ACC112 (cell line): ENCODE data around the gene MUSK.
A peak's percentile ranks its signal among the peaks of the same experiment; 100 is the strongest.
"Not testable (repeated sequence)": the region's sequence is repeated elsewhere in the genome, so short reads cannot be mapped to it uniquely, and the experiment has no call there.

Source experiments
- H2AFZ ChIP-seq: fragments of 200-600 bp; sonication (generic); one replicate; pipeline ENCODE4 v1.6.0; 2017; ENCODE audit warnings: antibody characterized with exemption, low read length; ENCODE audit not compliant: unreplicated experiment
- H3K27ac ChIP-seq: fragments of 200-600 bp; sonication (generic); 2 replicates; pipeline ENCODE4 v1.5.1; 2014; ENCODE audit warnings: low read depth, mild to moderate bottlenecking, antibody characterized with exemption, low read length, moderate library complexity
- H3K27me3 ChIP-seq: fragments of 200-600 bp; sonication (generic); 2 replicates; pipeline ENCODE4 v1.6.1; 2014; ENCODE audit warnings: mild to moderate bottlenecking, antibody characterized with exemption, low read length, moderate library complexity, mixed read lengths; ENCODE audit not compliant: insufficient read depth
- H3K36me3 ChIP-seq: fragments of 200-600 bp; sonication (generic); 2 replicates; pipeline ENCODE4 v1.6.1; 2016; ENCODE audit warnings: mild to moderate bottlenecking, antibody characterized with exemption, low read length, moderate library complexity, mixed read lengths; ENCODE audit not compliant: insufficient read depth
- H3K4me1 ChIP-seq: fragments of 200-600 bp; sonication (generic); one replicate; pipeline ENCODE4 v1.6.1; 2016; ENCODE audit warnings: low read length, mixed read lengths; ENCODE audit not compliant: insufficient read depth, unreplicated experiment, control insufficient read depth
- H3K4me3 ChIP-seq: fragments of 200-600 bp; sonication (generic); 2 replicates; pipeline ENCODE4 v1.5.1; 2014; ENCODE audit warnings: mild to moderate bottlenecking, low read depth, low read length
- H3K79me2 ChIP-seq: fragments of 200-600 bp; sonication (generic); one replicate; pipeline ENCODE4 v1.6.0; 2016; ENCODE audit warnings: low read length; ENCODE audit not compliant: control insufficient read depth, unreplicated experiment, insufficient read depth

MUSK gene

GRCh38 chr9:110777196-110777875, 108.7 kb downstream of the MUSK start:
- Histone ChIP-seq H3K36me3 (peaks cover 6% of the 10 kb centered on the region; the same call in 1 of the 2 replicates), H3K4me1 (peaks cover 28% of the 10 kb centered on the region), H3K79me2 (no peaks in the 10 kb centered on the region), H2AFZ (peak overlapping the region; percentile 91), H3K27ac (peak overlapping the region; percentile 46), H3K27me3 (no peaks in the 10 kb centered on the region), H3K4me3 (peak overlapping the region; percentile 12; the same call in 1 of the 2 replicates)

GRCh38 chr9:110777876-110778215, 109.3 kb downstream of the MUSK start:
- peak overlapping the region; percentile 91 for H2AFZ ChIP-seq
- peaks cover 6% of the 10 kb centered on the region; the same call in 1 of the 2 replicates for H3K36me3 ChIP-seq
- H3K27me3 ChIP-seq = no peaks in the 10 kb centered on the region
- H3K4me1 ChIP-seq = peaks cover 28% of the 10 kb centered on the region
- H3K27ac ChIP-seq = peak overlapping the region; percentile 46
- peak overlapping the region; percentile 12; the same call in 1 of the 2 replicates for H3K4me3 ChIP-seq
- no peaks in the 10 kb centered on the region for H3K79me2 ChIP-seq

DNA sequence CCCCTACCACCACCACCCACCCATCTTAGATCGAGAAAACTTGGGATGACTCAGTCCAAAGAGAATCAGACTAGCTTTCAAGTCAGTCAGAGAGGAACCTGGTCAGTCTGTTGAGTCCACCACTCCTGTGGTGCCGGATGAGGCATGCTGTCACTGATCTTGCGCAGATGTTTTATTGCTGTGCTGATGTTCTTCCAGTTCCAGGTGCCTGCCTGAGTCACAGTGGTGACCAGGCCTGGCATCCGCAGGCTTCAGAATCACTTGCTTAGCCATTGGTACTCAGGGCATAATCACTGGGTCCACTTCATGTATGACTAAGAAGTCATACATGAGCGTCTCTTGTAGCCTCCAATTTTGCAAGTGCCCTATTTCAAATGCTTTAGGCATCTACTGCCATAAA, 114.1 kb downstream of the MUSK start:
- Histone ChIP-seq H3K36me3 (peaks cover 6% of the 10 kb centered on the region; the same call in 1 of the 2 replicates), H2AFZ (no peak overlapping the region), H3K27ac (no peak overlapping the region), H3K79me2 (no peaks in the 10 kb centered on the region), H3K4me1 (peaks cover 32% of the 10 kb centered on the region), H3K27me3 (no peaks in the 10 kb centered on the region), H3K4me3 (no peak overlapping the region)

- Histone ChIP-seq H3K36me3 (peaks cover 6% of the 10 kb centered on the region; the same call in 1 of the 2 replicates), H3K4me3 (no peak overlapping the region), H3K27me3 (no peaks in the 10 kb centered on the region), H3K27ac (peak overlapping the region; percentile 3; the same call in 1 of the 2 replicates), H2AFZ (no peak overlapping the region), H3K79me2 (no peaks in the 10 kb centered on the region), H3K4me1 (peaks cover 20% of the 10 kb centered on the region)
Observed at GRCh38 chr9:110784309-110784708, 115.7 kb downstream of the MUSK start.

DNA sequence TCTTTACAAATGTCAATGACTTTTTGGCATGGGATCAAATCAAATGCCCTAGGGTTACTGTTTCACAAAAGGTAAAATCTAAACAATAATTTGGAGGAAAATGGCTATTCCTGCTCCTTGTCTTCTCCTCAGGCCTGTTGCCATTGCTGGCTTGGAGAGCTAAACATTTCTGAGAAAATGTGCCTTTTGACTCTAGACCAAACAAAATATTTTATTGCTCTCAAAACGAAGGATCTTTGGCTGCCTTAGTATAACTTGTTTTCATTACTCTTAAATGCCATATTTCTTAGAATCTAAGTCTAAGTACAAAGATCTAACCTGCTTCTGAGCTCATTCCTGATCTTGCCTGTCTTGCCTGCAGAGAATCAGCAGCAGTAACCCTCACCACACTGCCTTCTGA, 116.6 kb downstream of the MUSK start:
- H3K27me3 ChIP-seq = no peaks in the 10 kb centered on the region
- H3K79me2 ChIP-seq = no peaks in the 10 kb centered on the region
- H3K27ac ChIP-seq = peak overlapping the region; percentile 3; the same call in 1 of the 2 replicates
- no peak overlapping the region for H3K4me3 ChIP-seq
- no peak overlapping the region for H2AFZ ChIP-seq
- peaks cover 6% of the 10 kb centered on the region; the same call in 1 of the 2 replicates for H3K36me3 ChIP-seq
- H3K4me1 ChIP-seq = peaks cover 20% of the 10 kb centered on the region

DNA sequence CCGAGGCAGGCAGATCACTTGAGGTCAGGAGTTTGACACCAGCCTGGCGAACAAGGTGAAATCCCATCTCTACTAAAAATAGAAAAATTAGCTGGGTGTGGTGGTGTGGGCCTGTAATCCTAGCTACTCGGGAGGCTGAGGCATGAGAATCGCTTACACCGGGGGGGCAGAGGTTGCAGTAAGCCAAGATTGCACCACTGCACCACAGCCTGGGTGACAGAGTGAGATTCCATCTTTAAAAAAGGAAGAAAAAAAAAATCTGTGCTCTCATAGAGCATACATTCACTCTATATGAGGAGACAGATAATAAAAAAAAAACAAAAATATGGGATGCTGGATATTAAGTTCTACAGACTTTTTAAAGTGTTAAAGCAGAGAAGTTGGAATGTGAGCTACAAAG, 119.8 kb downstream of the MUSK start:
- H3K4me1 ChIP-seq = peaks cover 20% of the 10 kb centered on the region
- not testable (repeated sequence) for H2AFZ ChIP-seq

DNA sequence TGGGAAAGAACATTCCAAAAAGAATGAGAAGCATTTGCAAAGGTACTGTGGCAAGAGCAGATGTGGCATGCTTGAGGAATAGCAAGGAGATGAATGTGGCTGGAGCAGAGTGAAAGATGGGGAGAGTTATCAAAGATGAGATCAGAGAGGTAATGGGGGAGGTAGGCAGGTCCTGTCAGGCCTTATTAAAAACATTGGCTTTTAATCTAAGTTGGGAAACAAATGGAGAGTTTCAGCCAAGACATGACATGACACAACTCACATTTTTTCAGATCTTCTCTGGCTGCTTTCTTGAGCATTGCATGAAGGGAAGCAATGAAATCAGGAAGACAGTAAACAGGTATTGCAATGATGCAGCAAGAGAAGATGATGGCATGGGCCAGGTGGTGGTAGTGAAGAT, 120.3 kb downstream of the MUSK start:
- H3K27ac ChIP-seq = no peak overlapping the region
- no peaks in the 10 kb centered on the region for H3K36me3 ChIP-seq
- H3K79me2 ChIP-seq = no peaks in the 10 kb centered on the region
- H2AFZ ChIP-seq = no peak overlapping the region
- no peak overlapping the region for H3K4me3 ChIP-seq
- H3K4me1 ChIP-seq = peaks cover 17% of the 10 kb centered on the region
- no peaks in the 10 kb centered on the region for H3K27me3 ChIP-seq

More for the DNA sequence above, 119.8 kb downstream of the MUSK start:
- not testable (repeated sequence) for H3K79me2 ChIP-seq, H3K36me3 ChIP-seq, H3K27me3 ChIP-seq, H3K27ac ChIP-seq, H3K4me3 ChIP-seq

- H3K4me1 ChIP-seq = peaks cover 42% of the 10 kb centered on the region
- no peaks in the 10 kb centered on the region for H3K36me3 ChIP-seq
- no peaks in the 10 kb centered on the region for H3K79me2 ChIP-seq
- peak overlapping the region; percentile 90 for H3K27ac ChIP-seq
- H3K4me3 ChIP-seq = peak overlapping the region; percentile 42
- H2AFZ ChIP-seq = peak overlapping the region; percentile 76
- no peaks in the 10 kb centered on the region for H3K27me3 ChIP-seq
Observed at GRCh38 chr9:110797611-110798010, 129.0 kb downstream of the MUSK start.

- peaks cover 53% of the 10 kb centered on the region for H3K4me1 ChIP-seq
- H3K27me3 ChIP-seq = no peaks in the 10 kb centered on the region
- H3K4me3 ChIP-seq = no peak overlapping the region
- H3K79me2 ChIP-seq = no peaks in the 10 kb centered on the region
- peak overlapping the region; percentile 55 for H2AFZ ChIP-seq
- peak overlapping the region; percentile 90 for H3K27ac ChIP-seq
- H3K36me3 ChIP-seq = no peaks in the 10 kb centered on the region
Observed at GRCh38 chr9:110799396-110799795, 130.8 kb downstream of the MUSK start.

DNA sequence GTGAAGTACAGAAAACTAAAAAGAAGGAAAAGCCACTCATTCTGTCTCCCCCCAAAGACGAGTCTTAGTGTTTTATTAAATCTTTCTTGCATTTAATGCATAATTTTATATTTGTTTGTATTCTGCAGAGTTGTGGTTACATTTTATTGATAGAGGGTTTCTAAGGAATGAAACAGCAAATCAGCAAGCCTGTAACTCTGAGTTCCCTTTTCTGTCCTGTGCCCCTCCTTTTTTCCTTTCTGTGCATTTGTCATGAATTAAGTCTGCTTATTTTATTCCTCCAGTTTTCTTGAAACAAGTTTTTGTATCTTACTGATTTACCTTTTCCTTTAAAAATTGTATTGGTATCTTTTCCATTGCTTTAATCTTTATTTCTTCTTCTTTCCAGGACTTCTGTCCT, 132.8 kb downstream of the MUSK start:
- H3K4me3 ChIP-seq = no peak overlapping the region
- no peaks in the 10 kb centered on the region for H3K27me3 ChIP-seq
- H3K79me2 ChIP-seq = no peaks in the 10 kb centered on the region
- peak overlapping the region; percentile 91 for H3K27ac ChIP-seq
- H2AFZ ChIP-seq = peak overlapping the region; percentile 14
- peaks cover 53% of the 10 kb centered on the region for H3K4me1 ChIP-seq
- no peaks in the 10 kb centered on the region for H3K36me3 ChIP-seq

DNA sequence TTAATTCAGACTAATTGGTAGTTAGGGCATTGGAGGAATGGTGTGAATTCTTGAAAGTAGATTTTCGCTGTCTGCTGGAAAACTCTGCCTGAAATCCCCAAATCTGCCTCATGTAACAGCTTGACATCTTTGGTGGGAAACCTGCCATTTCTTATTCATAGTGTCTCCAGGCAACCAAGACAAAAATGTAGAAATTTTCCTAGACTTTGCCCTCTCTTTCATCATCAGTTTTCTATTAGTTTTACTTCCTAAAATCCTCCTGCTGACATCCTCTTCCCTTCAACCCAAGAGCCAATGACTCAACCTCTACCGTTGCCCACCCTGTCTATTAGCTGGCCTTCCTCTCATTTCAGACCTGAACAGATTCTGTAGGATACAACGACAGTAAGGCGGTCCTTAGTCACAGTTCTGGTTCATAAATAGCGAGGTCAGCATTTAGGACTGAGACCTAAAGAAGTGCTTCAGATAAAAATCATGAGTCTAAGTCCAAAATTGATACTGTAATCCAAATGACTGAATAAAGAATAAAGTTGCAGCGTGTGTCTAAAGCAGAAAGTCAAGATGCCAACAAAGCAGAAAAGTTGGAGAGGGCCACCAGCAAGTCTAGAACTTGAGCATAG, 133.9 kb downstream of the MUSK start:
- peak overlapping the region; percentile 91 for H3K27ac ChIP-seq
- peak overlapping the region; percentile 67 for H2AFZ ChIP-seq
- H3K4me1 ChIP-seq = peaks cover 48% of the 10 kb centered on the region
- no peaks in the 10 kb centered on the region for H3K36me3 ChIP-seq
- peak overlapping the region; percentile 32 for H3K4me3 ChIP-seq
- no peaks in the 10 kb centered on the region for H3K27me3 ChIP-seq
- no peaks in the 10 kb centered on the region for H3K79me2 ChIP-seq
